ENCODE data around the gene EPSTI1. TPM values are rescaled to one million over a fixed set of nuclear protein-coding genes. Genes with fewer than 3 reads are reported as not detected.

EPSTI1 gene
- total and polyA plus RNA-seq, 2 experiments from 2014 or later = 1.5 to 2.5 TPM

DNA sequence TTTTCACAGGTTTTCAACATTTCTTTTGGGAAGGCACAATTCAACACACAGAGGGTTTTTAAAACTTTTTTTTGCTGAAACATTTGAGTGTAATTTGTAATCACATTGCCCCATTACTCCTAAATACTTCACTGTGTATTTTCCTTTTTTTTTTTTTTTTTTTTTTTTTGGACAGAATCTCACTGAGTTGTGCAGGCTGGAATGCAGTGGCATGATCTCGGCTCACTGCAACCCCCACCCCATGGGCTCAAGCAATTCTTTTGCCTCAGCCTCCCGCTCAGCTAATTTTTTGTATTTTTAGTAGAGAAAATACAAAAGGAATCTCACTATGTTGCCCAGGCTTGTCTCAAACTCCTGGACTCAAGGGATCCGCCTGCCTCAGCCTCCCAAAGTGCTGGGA lies 16.6 kb upstream of the EPSTI1 start:
- Histone ChIP-seq H3K9ac (no peak overlapping the region), H3K9me3 (ENCODE audit: low read depth) (no peaks in the 10 kb centered on the region), H4K20me1 (ENCODE audit: insufficient read depth) (no peaks in the 10 kb centered on the region), H3K4me2 (ENCODE audit: unreplicated experiment) (peak overlapping the region; percentile 27), H3K79me2 (ENCODE audit: insufficient read depth) (no peaks in the 10 kb centered on the region), H3K36me3 (ENCODE audit: low read depth) (no peaks in the 10 kb centered on the region), H3K9me2 (ENCODE audit: insufficient read depth) (no peaks in the 10 kb centered on the region), H3F3A (ENCODE audit: insufficient read depth) (peaks cover 36% of the 10 kb centered on the region), H3K27me3 (replicated peaks; ENCODE audit: insufficient read depth) (no peaks in the 10 kb centered on the region), H3K4me3 (no peak overlapping the region), H3K27ac (no peak overlapping the region; the same call in 1 of the 2 replicates), H2AFZ (no peak overlapping the region), H3K4me1 (ENCODE audit: insufficient read depth) (peaks cover 49% of the 10 kb centered on the region)
- in situ Hi-C loops (cut with MboI) = no loop called here
- 64 to 65% methylated on average over 3 of the region's 3 CpGs for WGBS, 2 experiments (ENCODE audit: low coverage in 1 of 2, low lambda C conversion rate in 2 of 2, missing lambda C conversion rate in 2 of 2)
- DNase-seq = no peak
- TF ChIP-seq EZH2 (IDR thresholded peaks at IDR 0.05; ENCODE audit: insufficient read depth, poor library complexity, severe bottlenecking) = no peak
- TF ChIP-seq EZH2phosphoT487 (IDR thresholded peaks at IDR 0.05; ENCODE audit: insufficient read depth, low read depth) = no peak

DNA sequence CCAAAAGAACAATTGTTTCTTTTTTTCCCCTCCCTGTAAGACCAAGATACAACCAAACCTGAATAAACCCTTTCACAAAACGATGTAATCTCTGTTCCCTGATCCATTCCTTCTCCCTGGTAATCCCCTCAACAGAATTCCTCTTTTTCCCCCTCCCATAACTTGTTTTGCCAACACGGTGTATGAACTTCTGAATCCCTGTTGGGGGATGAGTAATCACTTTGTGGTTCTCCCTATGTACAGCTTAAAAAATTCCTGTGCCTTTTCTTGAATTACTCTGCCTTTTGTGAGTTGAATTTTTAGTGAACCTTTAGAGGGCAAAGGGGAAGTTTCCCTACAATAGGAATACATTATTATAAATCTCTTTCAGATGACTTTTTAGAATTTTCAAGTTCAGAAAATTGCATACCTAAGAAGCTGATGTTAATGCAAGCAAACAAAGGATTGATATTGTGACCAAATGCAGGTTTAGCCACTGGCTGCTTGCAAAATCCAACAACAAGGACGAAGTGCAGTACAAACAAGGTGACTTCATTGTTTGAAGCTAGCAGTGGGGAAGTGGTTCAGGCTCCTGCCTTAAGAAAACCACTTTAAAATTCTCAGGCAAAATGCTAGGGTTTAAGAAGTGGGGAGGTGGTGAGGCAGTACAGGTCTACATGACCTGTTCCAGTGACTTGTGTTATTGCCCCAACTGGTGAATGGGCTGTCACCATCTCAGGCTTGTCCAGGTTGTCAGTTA lies 15.0 kb upstream of the EPSTI1 start:
- in situ Hi-C loops (cut with MboI) = no loop called here
- 56 to 58% methylated on average over 3 of the region's 3 CpGs for WGBS, 2 experiments (ENCODE audit: low coverage in 1 of 2, low lambda C conversion rate in 2 of 2, missing lambda C conversion rate in 2 of 2)
- no peak overlapping the region for H3K4me3 ChIP-seq
- no peaks in the 10 kb centered on the region for H3K27me3 ChIP-seq (replicated peaks; ENCODE audit: insufficient read depth)
- no peaks in the 10 kb centered on the region for H3K9me3 ChIP-seq (ENCODE audit: low read depth)
- H3K4me2 ChIP-seq (ENCODE audit: unreplicated experiment) = peak overlapping the region; percentile 54
- no peak for TF ChIP-seq EZH2phosphoT487 (IDR thresholded peaks at IDR 0.05; ENCODE audit: insufficient read depth, low read depth)
- no peak for TF ChIP-seq EZH2 (IDR thresholded peaks at IDR 0.05; ENCODE audit: insufficient read depth, poor library complexity, severe bottlenecking)
- H3K9ac ChIP-seq = no peak overlapping the region
- no peaks in the 10 kb centered on the region for H3K79me2 ChIP-seq (ENCODE audit: insufficient read depth)
- H3K4me1 ChIP-seq (ENCODE audit: insufficient read depth) = peaks cover 53% of the 10 kb centered on the region
- no peaks in the 10 kb centered on the region for H3K9me2 ChIP-seq (ENCODE audit: insufficient read depth)
- no peak overlapping the region; the same call in 1 of the 2 replicates for H3K27ac ChIP-seq
- no peaks in the 10 kb centered on the region for H4K20me1 ChIP-seq (ENCODE audit: insufficient read depth)
- H3F3A ChIP-seq (ENCODE audit: insufficient read depth) = peaks cover 36% of the 10 kb centered on the region
- H3K36me3 ChIP-seq (ENCODE audit: low read depth) = no peaks in the 10 kb centered on the region
- peak; percentile 63 for DNase-seq
- peak overlapping the region; percentile 56; the same call in 1 of the 2 replicates for H2AFZ ChIP-seq

GRCh38 chr13:43005460-43006236 lies 13.6 kb upstream of the EPSTI1 start:
- Histone ChIP-seq H2AFZ (no peak overlapping the region), H3K9me2 (ENCODE audit: insufficient read depth) (no peaks in the 10 kb centered on the region), H3K4me1 (ENCODE audit: insufficient read depth) (peaks cover 53% of the 10 kb centered on the region), H3K36me3 (ENCODE audit: low read depth) (no peaks in the 10 kb centered on the region), H3K4me3 (no peak overlapping the region), H3K9ac (no peak overlapping the region), H3K79me2 (ENCODE audit: insufficient read depth) (no peaks in the 10 kb centered on the region), H3K4me2 (ENCODE audit: unreplicated experiment) (peak overlapping the region; percentile 43), H4K20me1 (ENCODE audit: insufficient read depth) (no peaks in the 10 kb centered on the region), H3F3A (ENCODE audit: insufficient read depth) (peaks cover 36% of the 10 kb centered on the region), H3K27me3 (replicated peaks; ENCODE audit: insufficient read depth) (no peaks in the 10 kb centered on the region), H3K27ac (peak overlapping the region; percentile 5; the same call in 1 of the 2 replicates), H3K9me3 (ENCODE audit: low read depth) (no peaks in the 10 kb centered on the region)
- peak; percentile 34 for DNase-seq
- TF ChIP-seq EZH2phosphoT487 (IDR thresholded peaks at IDR 0.05; ENCODE audit: insufficient read depth, low read depth) = no peak
- no peak for TF ChIP-seq EZH2 (IDR thresholded peaks at IDR 0.05; ENCODE audit: insufficient read depth, poor library complexity, severe bottlenecking)
- WGBS, 2 experiments (ENCODE audit: low coverage in 1 of 2, low lambda C conversion rate in 2 of 2, missing lambda C conversion rate in 2 of 2) = 92 to 96% methylated on average over 3 of the region's 3 CpGs
- in situ Hi-C loops (cut with MboI) = no loop called here

DNA sequence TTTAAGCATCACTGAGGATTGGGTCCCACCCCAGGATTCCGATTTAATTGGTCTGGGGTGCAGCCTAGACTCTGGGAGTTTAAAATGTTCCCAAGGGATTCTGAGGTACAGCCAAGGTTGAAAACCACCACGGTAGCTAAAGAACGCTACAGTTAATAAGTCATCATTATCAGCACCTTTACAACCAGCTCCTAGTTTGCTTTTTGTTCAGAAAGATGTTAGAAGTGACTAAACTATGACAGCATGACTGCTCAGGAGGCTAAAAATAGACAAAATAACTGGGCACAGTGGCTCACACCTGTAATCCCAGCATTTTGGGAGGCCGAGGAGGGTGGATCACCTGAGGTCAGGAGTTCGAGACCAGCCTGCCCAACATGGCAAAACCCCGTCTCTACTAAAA lies 11.7 kb upstream of the EPSTI1 start:
- H3K9me3 ChIP-seq (ENCODE audit: low read depth) = no peaks in the 10 kb centered on the region
- in situ Hi-C loops (cut with MboI) = no loop called here
- TF ChIP-seq EZH2phosphoT487 (IDR thresholded peaks at IDR 0.05; ENCODE audit: insufficient read depth, low read depth) (no peak), EZH2 (IDR thresholded peaks at IDR 0.05; ENCODE audit: insufficient read depth, poor library complexity, severe bottlenecking) (no peak)
- no peaks in the 10 kb centered on the region for H3K79me2 ChIP-seq (ENCODE audit: insufficient read depth)
- no peaks in the 10 kb centered on the region for H3K36me3 ChIP-seq (ENCODE audit: low read depth)
- H3K27ac ChIP-seq = no peak overlapping the region
- 87% methylated on average over 6 of the region's 6 CpGs for WGBS, 2 experiments (ENCODE audit: low coverage in 1 of 2, low lambda C conversion rate in 2 of 2, missing lambda C conversion rate in 2 of 2)
- no peak overlapping the region for H3K4me3 ChIP-seq
- no peak overlapping the region for H3K9ac ChIP-seq
- H2AFZ ChIP-seq = no peak overlapping the region
- H3K27me3 ChIP-seq (replicated peaks; ENCODE audit: insufficient read depth) = no peaks in the 10 kb centered on the region
- DNase-seq = no peak
- peaks cover 28% of the 10 kb centered on the region for H3F3A ChIP-seq (ENCODE audit: insufficient read depth)
- H3K4me2 ChIP-seq (ENCODE audit: unreplicated experiment) = no peak overlapping the region
- H3K4me1 ChIP-seq (ENCODE audit: insufficient read depth) = peaks cover 40% of the 10 kb centered on the region
- no peaks in the 10 kb centered on the region for H3K9me2 ChIP-seq (ENCODE audit: insufficient read depth)
- H4K20me1 ChIP-seq (ENCODE audit: insufficient read depth) = no peaks in the 10 kb centered on the region

Measured in GM23248 (cell line).